GM18505 (cell line): ENCODE measurements around the gene MACROD2.

Experiments
- ATAC-seq: cut with Tn5 transposase; IDR thresholded peaks from one replicate; pipeline ENCODE4 v1.9.1; 2021; ENCODE audit not compliant: unreplicated experiment
- POLR2A ChIP-seq: IDR thresholded peaks from 4 replicates; pipeline ENCODE4 v1.6.1; 2011; ENCODE audit warnings: borderline replicate concordance; ENCODE audit not compliant: insufficient read depth, insufficient read length; ENCODE audit errors: extremely low read depth

Gene MACROD2

GRCh38 chr20:15065794-15066193 lies 1070.5 kb downstream of the MACROD2 start:
- ATAC-seq = no peak
- TF ChIP-seq POLR2A = no peak

DNA sequence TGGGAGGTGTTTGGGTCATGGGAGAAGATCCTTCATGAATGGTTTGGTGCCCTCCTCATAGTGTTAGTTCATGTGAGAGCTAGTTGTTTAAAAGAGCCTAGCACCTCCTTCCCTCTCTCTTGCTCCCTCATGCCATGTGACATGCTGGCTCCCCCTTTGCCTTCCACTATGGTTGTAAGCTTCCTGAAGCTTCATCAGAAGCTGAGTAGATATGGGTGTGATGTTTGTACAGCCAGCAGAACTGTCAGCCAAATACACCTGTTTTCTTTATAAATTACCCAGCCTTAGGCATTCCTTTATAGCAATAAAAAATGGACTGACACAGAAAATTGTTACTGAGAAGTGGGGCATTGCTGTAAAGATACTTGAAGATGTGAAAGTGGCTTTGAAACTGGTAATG lies 1073.2 kb downstream of the MACROD2 start:
- no peak for ATAC-seq
- TF ChIP-seq POLR2A = no peak

- no peak for ATAC-seq
- no peak for TF ChIP-seq POLR2A
These were observed 1074.0 kb downstream of the MACROD2 start for GRCh38 chr20:15069355-15069754.

DNA sequence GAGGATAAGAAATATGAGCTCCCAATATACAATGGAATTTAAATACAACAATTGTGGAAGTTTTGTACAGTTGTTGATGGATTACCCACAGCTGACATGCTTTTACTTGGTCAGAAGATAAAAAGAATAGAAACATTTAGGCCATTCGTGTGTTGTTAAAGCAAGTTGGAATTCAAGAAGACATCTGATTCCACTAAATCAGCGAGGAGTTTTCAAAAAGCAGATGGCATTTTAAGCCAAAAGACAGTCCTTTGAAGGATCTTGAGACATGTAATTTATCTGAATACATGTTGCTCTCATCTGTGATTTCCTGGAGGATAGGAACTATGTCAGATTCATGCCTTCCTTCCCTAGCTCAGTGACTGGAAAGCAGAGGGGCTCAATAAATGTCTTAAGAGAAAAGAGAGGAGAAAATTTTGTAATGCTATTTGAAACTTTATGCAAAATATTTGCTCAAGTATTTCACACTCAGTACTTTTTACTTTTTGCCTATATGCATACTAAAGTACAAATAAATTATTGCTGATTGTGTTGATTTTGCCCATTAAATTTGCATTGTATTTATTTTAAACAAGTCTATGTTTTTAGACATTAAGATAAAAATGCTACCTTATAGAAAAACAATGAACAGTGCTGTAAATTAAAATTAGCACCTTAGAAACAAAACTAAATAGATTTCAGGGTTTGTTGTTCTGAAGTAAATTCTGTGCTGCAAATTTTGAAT lies 1075.9 kb downstream of the MACROD2 start:
- TF ChIP-seq POLR2A = no peak
- ATAC-seq = no peak

DNA sequence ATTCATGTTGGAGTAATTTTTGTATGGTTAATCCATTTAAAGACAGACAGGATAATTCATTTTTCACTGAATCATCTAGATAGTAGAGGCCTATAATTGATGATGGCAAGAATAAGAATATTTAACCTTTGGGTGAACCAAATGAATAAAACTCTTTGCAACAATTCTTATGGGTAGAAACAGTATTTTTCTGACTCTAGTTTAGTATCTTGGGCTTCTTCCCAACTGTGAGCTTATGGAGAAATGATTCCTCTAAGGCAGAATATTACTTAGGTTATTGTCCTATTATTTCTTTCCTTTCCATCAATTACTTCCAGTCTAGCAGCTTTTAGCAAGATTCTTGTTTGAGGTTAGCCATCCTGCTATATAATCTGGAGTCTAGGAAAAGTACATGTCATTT lies 1077.0 kb downstream of the MACROD2 start:
- ATAC-seq = no peak
- no peak for TF ChIP-seq POLR2A

DNA sequence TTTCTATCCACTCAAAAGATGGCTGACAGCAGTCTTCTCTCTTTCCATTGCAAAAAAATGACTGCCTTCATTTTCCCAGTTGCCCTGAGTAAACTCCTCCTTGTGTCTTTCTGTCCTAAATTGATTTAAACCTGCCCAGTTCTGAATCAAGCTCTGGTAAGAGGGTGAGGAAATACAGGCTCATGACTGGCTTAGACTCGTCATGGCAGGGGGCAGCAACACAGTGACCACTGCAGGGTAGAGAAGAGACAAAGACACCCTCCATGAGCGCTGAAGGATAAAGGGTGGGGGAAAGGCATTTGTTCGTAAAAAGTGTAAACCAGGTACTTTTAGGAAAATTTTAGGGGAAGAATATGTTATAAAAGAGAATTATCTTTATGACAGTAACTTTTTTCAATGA lies 1080.3 kb downstream of the MACROD2 start:
- TF ChIP-seq POLR2A = no peak
- ATAC-seq = no peak

DNA sequence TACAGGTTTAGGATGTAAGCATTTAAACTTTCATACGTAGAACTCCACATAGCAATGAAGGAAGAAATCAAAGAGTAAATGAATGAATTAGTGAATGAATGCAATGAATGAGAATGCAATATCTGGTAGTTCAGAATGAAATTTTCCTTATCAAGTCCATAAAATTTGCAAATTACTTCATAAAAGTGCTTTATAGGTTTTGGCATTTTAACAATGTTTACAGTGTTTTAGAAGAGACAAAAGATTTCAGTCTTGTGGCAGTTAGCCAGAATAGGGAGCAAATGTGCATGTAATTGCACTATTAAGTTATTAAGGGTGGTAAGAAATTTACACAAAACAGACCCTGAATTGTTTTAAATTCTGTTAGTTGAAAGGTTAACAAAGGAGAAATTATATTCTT lies 1081.5 kb downstream of the MACROD2 start:
- TF ChIP-seq POLR2A = no peak
- ATAC-seq = no peak

DNA sequence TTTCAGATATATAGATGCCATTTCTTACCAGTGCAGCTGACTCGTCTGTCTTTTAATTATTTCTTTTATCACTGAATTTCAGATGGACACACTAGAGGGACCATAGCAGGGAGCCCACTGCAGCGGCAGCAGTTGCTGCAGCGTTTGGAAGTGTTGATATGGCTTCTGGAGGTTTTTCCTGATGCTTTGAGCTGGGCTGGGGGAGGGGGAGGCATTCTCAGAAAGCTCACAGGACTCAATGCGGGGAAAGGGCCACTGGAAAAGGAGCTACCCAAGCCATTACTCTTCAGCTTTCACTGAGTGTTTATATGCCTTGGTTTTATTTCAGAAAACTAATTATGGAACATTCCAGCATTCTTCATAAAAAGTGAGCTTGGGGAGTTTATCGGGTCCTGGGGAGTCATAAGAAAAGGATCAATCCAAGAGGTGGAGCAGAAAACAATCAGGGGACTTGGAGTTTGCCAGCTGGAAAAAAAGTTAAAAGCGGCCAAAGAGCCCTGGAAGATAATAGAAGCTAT lies 1082.5 kb downstream of the MACROD2 start:
- ATAC-seq = no peak
- TF ChIP-seq POLR2A = no peak

DNA sequence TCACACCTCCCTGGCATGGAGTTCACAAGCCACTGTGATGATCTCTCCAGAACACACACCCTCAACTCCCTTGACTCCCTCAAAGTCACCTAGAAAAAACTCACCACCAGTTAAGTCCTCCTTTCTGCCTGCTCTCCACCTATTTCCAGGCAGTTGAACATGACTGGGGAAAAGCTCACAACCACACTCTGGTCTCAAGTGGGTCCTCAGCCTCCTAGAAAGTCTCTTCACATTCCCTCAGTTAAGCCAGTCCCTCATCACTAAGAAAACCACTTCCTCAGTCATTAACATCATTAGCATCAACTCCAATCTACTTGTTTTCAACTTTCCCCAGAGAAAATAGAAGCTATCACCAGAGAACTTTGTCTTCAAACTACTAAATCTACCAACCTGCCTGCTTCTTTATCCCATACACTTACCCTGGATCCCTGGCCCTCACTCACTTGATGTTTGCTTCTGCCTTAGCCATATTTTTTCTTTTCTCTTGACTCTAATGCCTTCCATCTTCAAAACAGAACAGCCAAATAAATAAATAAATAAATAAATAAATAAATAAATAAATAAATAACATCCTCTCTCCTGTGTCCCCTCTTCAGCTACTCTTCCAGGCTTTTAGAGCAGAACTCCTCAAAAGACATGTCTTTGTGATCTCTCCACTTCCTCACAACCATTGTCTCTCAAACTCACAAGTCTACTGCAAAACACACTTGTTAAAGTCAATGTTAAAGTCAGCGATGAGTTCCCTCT lies 1084.5 kb downstream of the MACROD2 start:
- no peak for TF ChIP-seq POLR2A
- no peak for ATAC-seq

GRCh38 chr20:15081261-15081660 lies 1085.9 kb downstream of the MACROD2 start:
- no peak for TF ChIP-seq POLR2A
- no peak for ATAC-seq

DNA sequence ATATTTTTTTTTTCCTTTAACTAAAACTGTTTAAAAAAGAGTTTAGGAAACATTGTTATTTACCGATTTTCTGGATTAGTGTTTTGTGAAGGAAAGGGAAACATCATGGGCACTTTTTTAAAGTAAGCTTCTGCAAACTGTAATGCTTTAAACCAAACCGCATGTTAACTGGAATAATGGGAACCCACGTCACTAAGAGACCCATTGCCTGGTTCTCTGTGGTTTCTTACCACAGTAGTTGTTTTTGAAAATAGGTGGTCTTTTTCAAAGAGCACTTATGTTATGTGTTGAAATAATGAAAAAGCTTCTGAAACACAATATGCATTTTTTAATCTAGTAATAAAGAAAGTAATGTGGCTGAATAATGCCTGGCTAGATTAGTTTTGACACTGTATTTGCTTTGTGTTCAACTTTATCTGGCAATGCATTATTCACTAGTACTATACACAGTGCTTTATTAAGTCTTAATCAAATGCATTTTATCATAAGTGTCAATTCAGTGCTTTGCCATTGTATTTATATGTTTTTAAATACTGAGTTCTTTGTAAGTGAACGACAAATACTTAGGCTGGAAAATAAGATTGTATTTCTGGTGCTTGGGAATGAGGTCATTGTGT lies 1096.2 kb downstream of the MACROD2 start:
- no peak for TF ChIP-seq POLR2A
- no peak for ATAC-seq

GRCh38 chr20:15098351-15098750 lies 1103.0 kb downstream of the MACROD2 start:
- no peak for TF ChIP-seq POLR2A
- no peak for ATAC-seq

GRCh38 chr20:15099130-15099529 lies 1103.8 kb downstream of the MACROD2 start:
- ATAC-seq = no peak
- TF ChIP-seq POLR2A = no peak

GRCh38 chr20:15100506-15101160 lies 1105.3 kb downstream of the MACROD2 start:
- no peak for ATAC-seq

GRCh38 chr20:15107931-15108330 lies 1112.6 kb downstream of the MACROD2 start:
- no peak for ATAC-seq
- TF ChIP-seq POLR2A = no peak

More at GRCh38 chr20:15100506-15101160, 1105.3 kb downstream of the MACROD2 start:
- no peak for TF ChIP-seq POLR2A
